Measurements from ENCODE around the gene IKBIP.

- no peak for TF ChIP-seq CEBPB (IDR thresholded peaks at IDR 0.05)
- peak; percentile 88 for TF ChIP-seq CTCF (IDR thresholded peaks at IDR 0.05)
- TF ChIP-seq PBX3 (IDR thresholded peaks at IDR 0.05) = no peak
- no peak for TF ChIP-seq RFX5 (IDR thresholded peaks at IDR 0.05)
- peak; percentile 91 to 94 for TF ChIP-seq RAD21 (conservative IDR thresholded peaks at IDR 0.05 in 1 of 2, IDR thresholded peaks at IDR 0.05 in 1 of 2)
- TF ChIP-seq JUN (IDR thresholded peaks at IDR 0.05) = no peak
Observed at GRCh38 chr12:98653866-98654493, 9.4 kb upstream of the IKBIP start.
